ENCODE measurements around the gene SEMA5A.

DNA sequence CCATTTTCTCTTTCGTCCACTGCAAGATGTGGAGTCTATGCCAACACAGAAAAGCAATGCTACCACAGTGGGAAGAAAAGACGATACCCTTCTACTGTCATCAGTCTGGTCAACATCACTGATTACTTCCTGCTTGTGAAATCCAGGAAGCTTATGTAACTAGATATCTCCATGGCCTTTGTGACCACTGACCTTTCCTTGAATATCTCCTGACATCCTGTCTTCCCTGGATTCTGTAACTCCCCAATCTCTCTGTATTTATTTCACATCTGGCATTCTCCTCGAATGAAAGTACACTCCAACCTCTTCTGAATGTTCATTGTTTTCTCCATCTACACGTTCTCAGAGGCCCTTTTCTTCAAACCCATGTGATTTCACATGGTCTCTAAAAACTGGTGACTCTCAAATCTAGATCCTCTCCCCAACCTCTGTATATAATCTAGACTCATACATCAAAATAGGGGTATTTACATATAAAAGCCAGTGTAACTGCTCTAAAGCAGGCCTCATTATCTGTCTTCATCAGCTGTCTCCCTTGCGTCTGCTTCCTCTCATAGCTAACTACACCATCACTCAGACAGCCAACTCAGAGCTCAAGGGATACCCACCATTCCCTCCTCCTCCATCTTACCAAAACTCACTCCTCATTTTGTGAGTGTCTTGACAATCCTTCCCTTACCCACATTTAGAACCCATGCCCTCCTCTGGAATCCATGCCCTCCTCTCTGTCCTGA is 156.8 kb downstream of the SEMA5A start:
- TF ChIP-seq, protein P1, sequence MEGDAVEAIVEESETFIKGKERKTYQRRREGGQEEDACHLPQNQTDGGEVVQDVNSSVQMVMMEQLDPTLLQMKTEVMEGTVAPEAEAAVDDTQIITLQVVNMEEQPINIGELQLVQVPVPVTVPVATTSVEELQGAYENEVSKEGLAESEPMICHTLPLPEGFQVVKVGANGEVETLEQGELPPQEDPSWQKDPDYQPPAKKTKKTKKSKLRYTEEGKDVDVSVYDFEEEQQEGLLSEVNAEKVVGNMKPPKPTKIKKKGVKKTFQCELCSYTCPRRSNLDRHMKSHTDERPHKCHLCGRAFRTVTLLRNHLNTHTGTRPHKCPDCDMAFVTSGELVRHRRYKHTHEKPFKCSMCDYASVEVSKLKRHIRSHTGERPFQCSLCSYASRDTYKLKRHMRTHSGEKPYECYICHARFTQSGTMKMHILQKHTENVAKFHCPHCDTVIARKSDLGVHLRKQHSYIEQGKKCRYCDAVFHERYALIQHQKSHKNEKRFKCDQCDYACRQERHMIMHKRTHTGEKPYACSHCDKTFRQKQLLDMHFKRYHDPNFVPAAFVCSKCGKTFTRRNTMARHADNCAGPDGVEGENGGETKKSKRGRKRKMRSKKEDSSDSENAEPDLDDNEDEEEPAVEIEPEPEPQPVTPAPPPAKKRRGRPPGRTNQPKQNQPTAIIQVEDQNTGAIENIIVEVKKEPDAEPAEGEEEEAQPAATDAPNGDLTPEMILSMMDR (IDR thresholded peaks at IDR 0.05): no peak
- TF ChIP-seq POLR2A (IDR thresholded peaks at IDR 0.05): no peak

Measured in lower leg skin (tissue), 3 donors.